NCI-H82 treated with DMSO at 0.1 percent for 48 hours (cell line): Measurements from ENCODE around the gene TCP10L.
"Not testable (repeated sequence)": the region's sequence is repeated elsewhere in the genome, so short reads cannot be mapped to it uniquely, and the experiment has no call there.

ENCODE experiments used
- DNase-seq: peaks from one replicate; lab custom pipeline; 2025; ENCODE audit not compliant: unreplicated experiment; lab: John Stamatoyannopoulos, UW

The TCP10L gene

GRCh38 chr21:32585042-32585710 lies at the start of gene TCP10L:
TSS of gene TCP10L (minus strand) at chr21:32585523. CDS start at chr21:32584304, 1,219 bp downstream.
- DNase-seq = no peak

GRCh38 chr21:32626621-32627196 lies 41.4 kb upstream of the TCP10L start:
- DNase-seq = no peak

DNA sequence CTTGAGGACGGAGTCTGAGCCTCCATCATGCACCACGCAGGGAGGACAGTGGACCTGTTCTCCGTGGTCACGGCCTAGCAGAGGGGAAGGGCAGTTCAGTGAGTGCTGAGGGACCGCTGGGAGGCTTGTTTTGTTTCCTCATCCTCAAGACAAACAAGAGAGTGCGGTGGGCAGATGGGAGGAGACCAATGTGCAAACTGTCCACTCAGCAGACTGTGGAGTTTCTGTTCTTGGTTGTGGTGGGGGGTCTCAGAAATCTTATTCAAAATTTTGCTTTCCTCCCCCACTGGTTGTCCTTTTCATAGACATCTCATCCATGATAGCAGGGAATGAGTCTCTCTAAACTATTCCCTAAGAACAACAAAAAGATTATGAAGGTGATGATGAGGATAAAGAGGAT lies 32.9 kb upstream of the TCP10L start:
- DNase-seq = not testable (repeated sequence)

- no peak for DNase-seq
These were observed 28.2 kb upstream of the TCP10L start for GRCh38 chr21:32613436-32614043.

DNA sequence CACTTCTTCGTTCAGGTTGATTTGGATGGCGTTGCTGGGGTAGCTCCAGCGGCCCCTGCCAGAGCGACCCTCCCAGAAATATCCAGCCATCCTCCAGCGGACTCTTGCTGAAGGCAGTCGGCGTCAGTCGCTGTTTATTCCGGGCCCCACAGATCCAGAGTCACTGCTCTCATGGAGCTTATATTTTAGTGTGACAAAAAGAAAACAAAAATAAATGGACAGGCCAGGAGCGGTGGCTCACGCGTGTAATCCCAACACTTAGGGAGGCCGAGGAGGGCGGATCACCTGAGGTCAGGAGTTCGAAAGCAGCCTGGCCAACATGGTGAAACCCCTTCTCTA lies 27.6 kb upstream of the TCP10L start:
- DNase-seq = no peak

GRCh38 chr21:32612075-32612998 lies 27.0 kb upstream of the TCP10L start, which contains the start of gene CFAP298:
TSS of gene CFAP298 (minus strand) at chr21:32612377. CDS start at chr21:32612243, 134 bp downstream.
- DNase-seq = peak; percentile 80

DNA sequence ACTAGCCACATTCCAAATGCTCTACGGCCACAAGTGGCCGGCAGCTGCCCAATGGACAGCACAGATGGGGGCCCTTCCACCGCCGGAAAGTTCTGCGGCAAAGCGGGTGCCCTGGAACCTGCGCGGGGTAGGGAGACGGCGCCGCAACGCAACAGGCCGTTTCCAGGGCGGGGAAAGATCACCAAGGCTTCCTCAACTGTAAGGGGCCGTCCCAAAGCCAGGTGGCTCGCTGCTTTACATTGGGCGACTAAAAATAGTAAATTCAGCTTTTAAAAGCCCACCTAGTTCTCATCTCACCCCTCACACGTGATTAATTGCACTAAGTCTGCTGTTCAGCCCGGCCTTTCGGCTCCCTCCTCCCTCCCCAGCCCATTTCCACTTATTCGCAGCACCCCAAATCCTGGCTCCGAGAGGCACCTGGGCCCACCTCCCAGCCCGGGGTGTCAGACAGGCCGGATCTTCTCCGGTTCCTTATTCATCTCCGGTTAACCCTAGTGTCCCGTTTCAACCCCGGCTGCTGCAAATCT lies 26.2 kb upstream of the TCP10L start:
- DNase-seq = no peak

DNA sequence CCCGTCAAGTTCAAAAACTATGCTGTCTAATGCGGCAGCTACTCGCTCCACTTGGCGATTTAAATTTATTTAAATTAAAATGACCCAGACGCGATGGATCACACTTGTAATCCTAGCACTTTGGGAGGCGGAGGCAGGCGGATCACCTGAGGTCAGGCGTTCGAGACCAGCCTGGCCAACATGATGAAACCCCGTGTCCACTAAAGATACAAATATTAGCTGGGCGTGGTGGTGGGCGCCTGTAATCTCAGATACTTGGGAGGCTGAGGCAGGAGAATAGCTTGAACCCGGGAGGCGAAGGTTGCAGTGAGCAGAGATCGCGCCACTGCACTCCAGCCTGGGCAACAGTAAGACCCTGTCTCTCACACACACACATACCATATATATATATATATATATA lies 25.6 kb upstream of the TCP10L start:
- not testable (repeated sequence) for DNase-seq

- no peak for DNase-seq
These were observed 23.5 kb upstream of the TCP10L start for GRCh38 chr21:32608851-32609250.

- no peak for DNase-seq
These were observed 20.1 kb upstream of the TCP10L start for GRCh38 chr21:32605469-32605868.

DNA sequence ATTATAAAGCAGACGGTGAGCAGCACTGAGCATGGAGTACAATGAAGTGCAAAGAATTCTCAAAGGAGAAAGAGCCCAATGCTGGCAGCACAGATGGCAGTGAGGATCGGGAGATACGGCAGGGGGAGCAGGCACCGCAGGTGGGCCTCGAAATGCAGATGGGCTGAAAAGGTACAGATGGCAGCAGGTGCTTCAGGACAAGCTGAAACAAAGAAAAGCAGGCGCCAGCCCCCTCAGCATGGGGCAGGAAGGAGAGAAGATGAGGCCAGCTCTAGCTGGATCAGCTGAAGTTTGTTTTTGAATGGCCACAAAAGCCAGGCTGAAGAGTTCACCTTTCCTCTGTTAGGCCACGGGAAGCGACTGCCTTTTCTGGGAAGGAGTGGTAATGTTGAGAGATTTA lies 19.1 kb upstream of the TCP10L start:
- no peak for DNase-seq

- no peak for DNase-seq
These were observed 17.8 kb upstream of the TCP10L start for GRCh38 chr21:32603131-32603530.

GRCh38 chr21:32602099-32602498 lies 16.8 kb upstream of the TCP10L start:
- no peak for DNase-seq

DNA sequence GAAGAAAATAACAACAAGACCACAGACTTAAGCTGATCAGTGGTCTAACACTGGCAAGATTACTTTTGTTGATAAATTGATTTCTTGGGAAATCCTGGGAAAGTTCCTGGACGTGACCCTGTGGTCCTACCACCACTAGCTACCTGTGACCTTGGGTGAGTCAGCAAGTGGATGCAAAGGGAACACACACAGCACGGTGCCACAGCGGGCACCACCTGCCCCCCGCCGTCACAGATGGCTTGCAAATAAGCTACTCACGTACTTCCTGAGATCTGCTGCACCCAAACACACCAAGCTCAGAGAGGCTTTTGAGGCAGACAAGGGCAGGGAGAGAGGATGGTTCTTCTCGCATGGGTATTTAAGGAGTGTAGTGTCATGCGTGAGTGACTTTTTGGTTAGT lies 14.2 kb upstream of the TCP10L start:
- DNase-seq = no peak

- DNase-seq = no peak
These were observed 13.8 kb upstream of the TCP10L start for GRCh38 chr21:32599091-32599490.

- DNase-seq = no peak
These were observed 11.9 kb upstream of the TCP10L start for GRCh38 chr21:32597205-32597604.

GRCh38 chr21:32595431-32595830 lies 10.1 kb upstream of the TCP10L start:
- DNase-seq = no peak

- no peak for DNase-seq
These were observed 8.4 kb upstream of the TCP10L start for GRCh38 chr21:32593690-32594089.

GRCh38 chr21:32592929-32593502 lies 7.7 kb upstream of the TCP10L start:
- DNase-seq = no peak

DNA sequence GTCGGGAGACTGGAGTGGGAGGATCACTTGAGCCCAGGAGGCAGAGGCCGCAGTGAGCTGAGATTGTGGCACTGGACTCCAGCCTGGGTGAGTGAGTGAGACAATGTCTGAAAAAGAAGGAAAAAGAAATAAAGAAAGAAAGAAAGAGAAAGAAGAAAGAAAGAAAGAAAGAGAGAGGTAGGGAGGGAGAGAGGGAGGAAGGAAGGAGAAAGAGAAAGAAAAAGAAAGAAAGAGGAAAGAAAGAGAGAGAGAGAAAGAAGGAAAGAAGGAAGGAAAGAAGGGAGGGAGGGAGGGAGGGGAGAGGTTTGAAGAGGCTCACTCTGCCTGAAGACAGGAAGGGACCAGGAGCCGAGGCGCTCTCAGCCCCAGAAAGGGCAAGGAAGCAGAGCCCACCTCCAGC lies 4.8 kb upstream of the TCP10L start:
- DNase-seq = no peak

DNA sequence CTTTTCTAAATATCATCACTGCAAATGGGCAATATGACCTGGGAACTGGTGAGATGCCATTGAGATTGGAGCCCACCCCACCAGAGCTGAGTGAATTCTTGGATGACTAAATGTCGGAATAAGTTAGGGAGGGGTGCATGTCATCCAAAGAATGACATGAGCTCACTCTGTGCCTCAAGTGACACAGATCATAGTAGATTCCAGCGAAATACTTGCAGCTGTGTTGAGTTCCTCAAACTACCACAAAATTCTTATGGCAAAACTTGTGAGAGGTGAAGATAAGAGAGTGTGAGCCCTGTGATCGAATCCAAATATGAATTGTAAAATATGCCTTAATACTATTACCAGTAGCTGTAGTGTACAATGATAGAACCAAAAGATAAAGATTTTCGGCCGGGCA lies 2.3 kb upstream of the TCP10L start:
- DNase-seq = no peak
